Daoy (cell line): ENCODE data around the gene SLC15A4. TPM values are rescaled to one million over a fixed set of nuclear protein-coding genes. Genes with fewer than 3 reads are reported as not detected.

Experiments
- DNase-seq: peaks from one replicate; pipeline ENCODE4 v3.0.0-alpha.2; 2015; ENCODE audit warnings: low read depth
- total RNA-seq: library from RNA; depleted of rRNA; stranded (reverse); fragments of >200 nt; shearing (Covaris generic); gene quantifications from 2 replicates; pipeline ENCODE4 v1.2.3, GENCODE V29; 2014; rRNA removed

The SLC15A4 gene
- total RNA-seq, 1 experiment from 2014 or later: 41.4 TPM

GRCh38 chr12:128754275-128754674, 69.5 kb downstream of the SLC15A4 start:
- DNase-seq: peak; percentile 31

DNA sequence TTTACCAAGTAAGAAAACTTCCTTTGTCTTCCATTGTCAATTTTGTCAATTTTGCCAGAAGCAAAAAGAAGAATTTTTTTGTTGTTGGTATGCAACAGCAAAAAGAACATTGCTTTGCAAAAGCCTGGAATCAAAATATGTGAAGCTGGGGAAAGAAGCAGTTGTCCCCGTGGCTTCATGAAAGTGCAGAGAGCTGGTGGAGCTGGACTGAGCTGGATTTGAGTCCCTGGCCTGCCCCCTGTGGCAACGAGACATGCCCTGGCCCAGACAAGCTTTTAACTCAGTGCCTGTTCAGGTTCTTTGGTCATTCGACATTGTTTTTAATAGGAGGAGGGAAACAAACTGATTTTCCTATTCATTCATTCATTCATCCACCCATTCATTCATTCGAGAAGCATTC, 70.3 kb downstream of the SLC15A4 start:
- no peak for DNase-seq

DNA sequence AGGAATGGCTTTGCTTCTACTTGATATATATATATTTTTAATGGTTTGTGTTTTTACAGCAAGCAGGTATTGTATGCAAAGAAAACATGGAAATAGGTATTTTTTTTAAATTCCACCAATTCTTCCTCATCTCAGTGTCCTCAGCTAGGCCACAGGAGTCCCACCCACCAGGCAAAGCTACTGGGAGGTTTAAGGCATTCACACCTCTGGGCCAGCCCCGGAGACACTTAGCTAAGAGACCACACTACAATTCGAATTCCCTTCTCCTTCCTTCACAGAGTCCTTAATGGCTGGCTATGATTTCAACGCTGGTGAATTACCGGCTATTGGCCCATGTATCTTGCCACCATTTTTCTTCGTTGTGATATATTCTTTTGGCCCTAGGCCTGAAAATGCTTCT, 71.4 kb downstream of the SLC15A4 start:
- no peak for DNase-seq

DNA sequence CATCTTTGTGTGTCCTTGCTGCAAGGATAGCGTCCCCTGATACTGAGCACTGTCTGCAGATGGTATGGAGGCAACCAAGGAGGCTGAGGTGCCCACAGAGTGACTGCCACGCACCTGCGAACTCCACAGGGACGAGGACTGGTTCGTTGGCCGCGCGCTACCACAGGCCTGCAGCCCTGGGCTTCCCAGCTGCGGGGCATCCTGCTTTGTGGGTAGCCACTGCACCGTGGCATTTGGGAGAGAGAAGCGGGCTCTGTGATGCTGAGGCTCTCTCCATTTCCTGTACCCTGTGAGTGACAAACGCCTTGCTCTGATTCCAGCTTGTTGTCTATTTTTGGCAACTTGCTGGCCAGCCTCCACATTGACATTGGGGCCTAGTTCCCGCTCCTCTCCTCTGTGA, 76.3 kb downstream of the SLC15A4 start:
- DNase-seq: no peak

DNA sequence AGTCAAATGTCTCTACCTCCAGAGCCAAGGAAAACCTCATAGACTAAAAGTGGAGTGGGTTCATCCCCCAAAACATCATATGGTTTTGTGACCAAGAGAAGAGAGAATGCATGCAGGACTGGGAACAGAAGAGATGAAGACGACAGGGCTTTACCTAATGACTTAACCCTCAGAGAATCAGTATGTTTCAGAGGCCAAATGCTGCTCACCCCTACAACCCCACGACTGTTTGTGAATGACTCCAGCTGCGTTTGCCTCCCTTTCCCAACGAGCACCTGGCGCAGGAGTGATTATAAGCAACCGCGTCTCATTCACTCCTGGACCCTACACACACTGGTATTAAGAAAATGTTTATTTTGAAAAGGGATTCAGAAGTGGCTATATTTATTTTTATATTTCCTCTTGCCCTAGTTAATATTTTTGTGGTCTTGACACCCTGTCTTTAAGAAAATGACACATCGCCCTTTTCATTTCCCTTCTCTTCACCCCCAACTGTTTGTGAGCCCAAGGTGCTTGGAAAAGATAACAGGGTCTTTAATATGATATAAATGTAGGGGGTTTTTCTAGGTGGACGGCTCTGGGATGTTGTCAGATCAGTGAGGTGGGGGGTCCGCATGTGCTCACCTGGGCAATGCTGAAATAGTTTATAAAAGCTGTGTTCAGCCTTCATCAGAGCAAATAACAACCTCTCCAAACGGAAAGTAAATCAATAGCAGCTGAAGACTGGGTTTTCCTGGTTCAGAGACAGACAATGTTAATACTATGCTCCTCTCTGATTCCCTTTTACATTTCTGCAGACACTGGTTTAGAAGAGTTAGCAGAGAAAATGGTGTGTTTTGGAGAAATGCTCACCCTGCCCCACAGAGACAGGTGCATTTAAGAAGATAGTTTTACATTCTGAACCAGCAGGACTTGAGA, 77.7 kb downstream of the SLC15A4 start:
- no peak for DNase-seq

DNA sequence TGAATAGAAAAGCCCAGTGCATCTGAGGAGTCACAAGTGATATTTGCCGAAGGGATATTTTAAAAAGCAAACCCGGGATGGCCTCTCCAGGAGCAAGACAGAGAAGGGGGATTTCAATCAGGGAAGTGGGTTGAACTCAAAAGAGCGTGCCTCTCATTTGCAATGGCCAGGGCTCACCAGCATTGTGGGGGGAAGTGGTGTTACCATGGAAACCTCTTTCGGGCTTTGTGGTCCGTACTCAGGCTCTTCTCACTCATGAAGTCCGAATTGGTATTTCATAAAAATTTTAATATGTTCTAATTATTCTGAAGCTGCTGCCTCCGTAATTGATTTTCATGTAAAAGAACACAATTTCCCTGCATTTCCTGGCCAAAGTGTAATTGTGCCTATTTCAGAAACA, 79.8 kb downstream of the SLC15A4 start:
- no peak for DNase-seq

Other genes with a start within 250 kb of the SLC15A4 start
- 1.2 and 1.9 TPM in 2 replicates for gene GLT1D1, start 29.5 kb upstream of the SLC15A4 start, total RNA-seq